GM18498 (cell line): Measurements from ENCODE around the gene HIVEP2.
A peak's percentile ranks its signal among the peaks of the same experiment; 100 is the strongest.

Experiments
- ATAC-seq: cut with Tn5 transposase; IDR thresholded peaks from one replicate; pipeline ENCODE4 v1.9.1; 2021; ENCODE audit warnings: mild to moderate bottlenecking, moderate library complexity; ENCODE audit not compliant: unreplicated experiment

Gene HIVEP2

DNA sequence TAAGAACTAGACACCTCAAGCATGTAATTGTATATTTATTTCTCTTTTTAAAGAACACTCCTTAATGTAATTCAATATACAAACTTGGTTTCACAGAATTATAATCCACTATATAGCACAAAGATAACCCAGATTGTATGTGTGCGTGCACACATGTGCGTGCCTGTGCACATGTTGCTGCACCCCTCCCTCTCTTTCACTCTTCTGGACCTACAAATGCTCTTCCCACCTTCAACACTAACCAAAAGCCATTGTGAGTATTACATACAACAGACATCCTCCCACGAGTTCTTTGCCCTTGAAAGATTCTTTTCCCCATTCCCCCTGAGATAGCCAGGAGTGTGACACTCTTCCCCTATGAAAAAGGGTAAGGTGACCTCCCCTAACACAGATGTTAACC lies 193.5 kb downstream of the HIVEP2 start:
- ATAC-seq = no peak

DNA sequence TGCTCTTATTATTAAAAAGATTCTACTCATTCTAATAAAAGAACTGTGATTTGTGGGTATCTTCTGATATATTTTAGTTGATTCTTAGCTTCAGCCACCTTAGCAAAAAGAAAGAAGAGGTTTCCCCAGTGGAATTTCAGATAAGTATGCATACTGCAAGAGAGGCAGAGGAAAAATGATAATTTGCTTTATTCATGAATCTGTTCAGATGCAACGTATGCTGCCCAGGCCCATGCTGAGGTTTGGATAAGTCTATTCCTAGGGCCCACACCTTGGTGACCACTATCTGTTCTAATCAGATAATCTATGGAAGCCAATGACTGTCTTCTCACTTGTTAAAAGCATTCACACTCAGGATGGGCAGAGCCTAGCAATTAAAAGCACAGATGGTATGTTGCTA lies 194.0 kb downstream of the HIVEP2 start:
- no peak for ATAC-seq

DNA sequence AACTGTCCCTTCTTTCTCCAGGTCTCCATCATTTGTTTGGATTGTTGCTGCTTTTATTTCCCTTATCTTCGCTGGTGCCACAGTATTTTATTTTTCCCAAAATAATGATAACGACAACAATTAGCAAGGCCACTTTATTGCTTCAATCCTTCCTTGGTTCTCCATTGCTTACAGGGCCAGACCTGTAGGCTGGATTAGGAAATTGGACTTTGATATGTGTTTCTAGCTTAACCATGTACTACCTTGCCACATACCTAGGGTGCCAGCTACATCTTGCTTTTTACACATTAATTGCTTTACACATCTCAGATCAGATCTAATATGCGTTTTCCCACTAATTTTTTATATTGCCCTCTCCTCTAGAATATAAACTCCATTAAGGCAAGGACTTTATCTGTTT lies 195.4 kb downstream of the HIVEP2 start:
- ATAC-seq = no peak

DNA sequence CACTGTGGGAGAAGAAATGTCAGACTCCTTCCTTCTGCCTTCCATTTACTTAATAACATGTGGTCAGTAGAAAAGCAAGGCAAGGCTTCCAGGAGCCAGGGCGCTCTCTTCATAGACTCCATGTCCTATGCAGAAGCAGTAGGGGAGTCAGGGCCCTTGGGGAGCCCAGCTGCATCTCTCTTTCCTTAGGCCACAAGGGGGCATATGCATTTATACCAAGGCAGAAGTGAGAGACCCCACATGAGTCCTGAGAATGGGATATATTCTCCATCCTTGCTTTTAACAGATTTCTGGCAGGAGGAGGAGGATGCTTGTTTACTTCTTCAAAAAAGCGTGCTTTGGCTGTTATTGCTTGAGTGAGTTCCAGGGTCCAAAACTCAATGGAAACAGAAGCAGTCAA lies 198.5 kb downstream of the HIVEP2 start:
- ATAC-seq = peak; percentile 69

DNA sequence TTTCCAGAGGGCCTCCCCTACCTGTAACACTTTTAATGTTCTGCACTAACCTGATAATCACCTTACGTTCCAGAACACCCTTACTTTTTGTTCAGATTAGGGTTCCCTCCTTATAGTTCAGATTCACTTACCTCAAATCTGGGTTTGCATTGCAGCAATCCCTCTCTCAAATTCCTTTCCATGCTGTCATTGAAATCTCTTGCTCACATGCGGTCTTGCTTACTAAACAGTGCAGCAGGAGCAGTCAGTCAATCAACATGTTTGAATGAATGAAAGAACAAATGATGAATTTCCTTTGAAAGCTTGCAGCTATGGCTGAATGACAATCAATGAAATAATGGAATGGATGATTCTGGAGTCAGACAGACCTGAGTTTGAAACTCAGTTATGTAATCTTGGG lies 200.1 kb downstream of the HIVEP2 start:
- ATAC-seq = no peak

DNA sequence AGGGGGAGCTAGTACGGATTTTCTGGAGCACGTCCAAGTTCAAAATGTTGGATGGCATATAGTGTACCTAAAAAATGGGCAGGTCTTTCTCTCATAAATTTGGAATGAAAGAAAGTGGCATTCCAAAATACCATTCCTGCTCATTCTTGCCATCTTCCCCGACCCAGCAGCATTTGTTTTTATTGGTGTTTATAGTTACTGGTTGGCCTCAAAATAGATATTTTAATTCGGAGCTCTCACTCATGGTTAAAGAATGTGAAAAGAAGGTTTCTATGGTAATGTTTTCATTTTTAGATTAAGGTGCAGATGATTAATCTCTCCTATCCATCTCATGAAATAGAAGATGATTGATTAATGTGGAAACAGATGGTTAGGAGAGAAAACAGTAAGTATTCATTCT lies 204.5 kb downstream of the HIVEP2 start:
- ATAC-seq = no peak

DNA sequence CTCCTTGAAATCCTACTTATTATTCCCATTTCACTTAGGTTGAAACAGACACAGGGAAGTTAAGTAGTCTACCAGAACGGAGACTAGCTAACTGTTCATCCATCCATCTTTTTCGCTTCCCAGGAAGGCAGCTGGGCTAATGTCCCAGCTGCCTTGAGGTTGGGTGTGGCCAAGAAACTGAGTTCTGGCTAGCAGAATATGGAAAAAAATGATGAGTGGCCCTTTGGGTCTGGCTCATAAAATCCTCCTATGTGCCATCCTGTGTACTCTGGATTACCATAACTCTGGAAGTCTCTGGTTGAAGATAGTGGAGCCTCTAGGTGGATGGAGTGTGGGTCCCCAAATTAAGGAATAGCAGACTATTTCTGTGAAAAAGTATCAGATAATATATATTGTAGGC lies 206.2 kb downstream of the HIVEP2 start:
- ATAC-seq = no peak

DNA sequence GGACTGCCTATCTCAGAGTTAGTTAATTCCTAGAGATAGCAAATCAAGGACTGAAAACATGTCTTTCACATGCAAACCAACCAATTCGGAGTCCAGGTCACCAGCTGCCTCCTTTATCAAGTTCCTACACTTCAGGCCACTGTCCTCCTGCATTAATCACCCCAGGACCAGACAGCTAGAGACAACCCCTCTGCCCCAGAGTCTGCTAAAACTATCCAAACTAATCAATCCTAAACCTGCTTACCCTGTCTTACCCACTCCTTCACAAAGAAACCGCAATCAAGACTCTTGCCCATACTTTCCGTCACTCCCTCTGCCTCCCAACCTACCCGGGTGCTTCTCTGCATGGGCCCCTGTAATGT lies 207.0 kb downstream of the HIVEP2 start:
- no peak for ATAC-seq

DNA sequence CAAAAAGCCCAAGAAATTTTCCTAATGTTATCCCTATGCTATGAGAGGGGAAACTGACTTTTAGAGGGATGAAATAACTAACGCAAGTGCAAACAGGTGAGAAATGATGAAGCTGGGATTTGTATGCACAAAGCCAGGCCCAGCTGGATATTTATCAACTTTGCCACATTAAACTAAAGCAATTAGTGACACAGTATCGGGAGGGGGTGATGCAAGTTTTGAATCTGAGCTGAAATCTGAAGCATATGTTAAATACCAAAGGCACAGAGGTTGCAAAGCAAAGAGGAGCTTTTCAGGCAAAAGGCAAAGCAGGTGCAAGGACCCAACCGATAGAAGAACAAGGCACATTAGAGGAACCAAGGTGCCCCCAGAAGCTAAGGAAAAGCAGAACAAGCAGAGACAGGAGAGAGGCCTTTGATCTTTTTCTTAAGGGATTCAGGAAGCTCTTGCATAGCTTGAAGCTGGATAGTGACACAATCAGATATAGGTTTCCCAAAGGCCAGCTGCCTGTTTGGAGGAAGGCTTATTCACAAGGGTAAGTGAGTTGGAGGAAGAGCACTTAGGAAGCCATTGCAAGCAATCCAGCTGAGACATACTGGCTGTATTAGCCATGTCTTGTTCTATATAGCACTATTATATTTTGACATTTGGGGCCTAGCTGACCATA lies 207.5 kb downstream of the HIVEP2 start:
- no peak for ATAC-seq

DNA sequence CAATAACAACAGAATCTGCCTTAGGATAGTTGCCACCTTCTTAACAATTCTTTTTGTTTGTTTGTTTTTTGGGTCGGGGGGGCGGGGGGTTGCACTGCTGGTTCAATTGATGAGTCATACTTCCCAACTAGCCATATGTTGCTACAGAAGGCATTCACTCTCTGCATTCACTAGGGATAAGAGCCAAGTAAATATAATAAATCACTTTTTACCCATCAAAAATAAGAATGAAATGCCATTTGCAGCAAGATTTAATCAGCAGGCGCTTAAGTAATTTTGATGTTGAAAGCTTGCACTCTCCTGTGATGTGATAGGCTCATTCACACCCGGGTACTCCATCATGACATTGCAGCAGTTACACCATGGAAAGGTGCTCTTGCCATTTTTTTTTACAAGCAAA lies 209.8 kb downstream of the HIVEP2 start:
- no peak for ATAC-seq

DNA sequence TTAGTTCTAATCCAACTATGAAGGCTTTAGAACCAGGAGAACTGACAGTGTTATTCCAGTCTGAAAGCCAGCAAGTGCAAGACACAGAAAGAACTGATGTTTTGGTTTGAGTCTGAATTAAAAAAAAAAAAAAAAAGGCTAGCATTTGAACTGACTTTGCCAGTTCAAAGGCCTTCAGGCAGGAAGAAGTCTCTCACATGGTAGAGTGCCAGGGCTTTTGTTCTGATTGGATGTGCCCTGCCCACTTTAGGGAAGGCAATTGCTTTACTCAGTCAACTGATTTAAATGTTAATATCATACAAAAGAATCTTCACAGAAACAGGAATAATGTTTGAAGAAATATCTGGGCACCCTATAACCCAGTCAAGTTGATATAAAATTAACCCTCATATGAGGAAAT lies 212.2 kb downstream of the HIVEP2 start:
- ATAC-seq = no peak

DNA sequence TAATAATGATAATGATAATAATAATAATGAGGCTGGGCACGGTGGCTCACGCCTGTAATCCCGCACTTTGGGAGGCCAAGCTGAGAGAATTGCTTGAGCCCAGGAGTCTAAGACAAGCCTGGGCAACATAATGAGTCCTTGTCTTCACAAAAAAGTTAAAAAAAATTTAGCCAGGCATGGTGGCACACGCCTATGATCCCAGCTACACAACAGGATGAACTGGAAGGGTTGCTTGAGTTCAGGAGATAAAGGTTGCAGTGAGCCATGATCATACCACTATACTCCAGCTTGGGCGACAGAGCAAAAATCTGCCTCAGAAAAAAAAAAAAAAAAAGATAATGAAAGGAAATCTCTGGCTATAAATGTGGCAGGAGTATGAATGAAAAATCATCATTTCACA lies 213.4 kb downstream of the HIVEP2 start:
- no peak for ATAC-seq

DNA sequence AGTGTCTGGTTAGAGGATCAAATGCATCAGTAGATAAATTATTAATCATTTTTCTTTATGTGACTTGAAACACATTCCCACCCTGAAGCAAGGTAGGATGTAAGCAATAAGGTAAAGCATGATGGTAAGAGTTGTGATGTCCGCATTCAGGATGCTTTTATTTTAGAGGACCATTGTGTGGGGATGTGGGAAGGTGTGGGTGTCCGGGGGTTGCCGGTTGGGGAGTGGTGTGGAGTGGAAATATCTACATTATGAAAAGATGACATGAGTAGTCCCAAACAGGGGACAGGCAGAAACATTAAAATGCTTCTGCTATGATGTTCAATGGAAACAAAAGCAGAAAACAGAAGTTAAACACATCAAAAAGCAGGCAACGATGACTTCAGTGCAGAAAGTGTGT lies 215.4 kb downstream of the HIVEP2 start:
- no peak for ATAC-seq

DNA sequence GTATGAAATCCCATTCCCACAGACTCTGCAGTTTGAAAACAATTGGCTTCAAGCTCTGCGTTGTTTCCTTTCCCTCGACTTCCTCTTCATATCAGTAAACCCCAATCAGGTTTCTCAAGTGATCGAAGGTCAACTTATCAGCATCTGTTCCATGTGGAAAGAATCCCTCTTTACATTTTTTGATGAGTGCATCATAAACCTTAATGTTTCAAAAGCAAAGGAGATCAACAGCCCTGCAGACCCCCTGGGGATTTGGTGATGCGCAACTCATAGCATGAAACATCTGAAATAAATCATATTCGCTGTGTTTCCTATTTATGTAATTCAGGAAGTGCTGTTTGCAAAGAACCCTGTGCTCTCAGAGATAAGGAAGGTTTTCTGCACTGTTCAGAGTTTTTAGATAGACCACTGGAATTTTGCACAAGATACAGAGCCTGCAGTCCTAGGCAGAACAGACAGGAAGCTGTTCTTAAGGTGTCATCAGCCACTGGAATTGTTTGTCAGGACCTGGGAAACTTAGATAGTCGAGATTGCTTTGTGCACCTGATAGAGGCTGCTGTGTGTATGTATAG lies 216.0 kb downstream of the HIVEP2 start:
- ATAC-seq = no peak

DNA sequence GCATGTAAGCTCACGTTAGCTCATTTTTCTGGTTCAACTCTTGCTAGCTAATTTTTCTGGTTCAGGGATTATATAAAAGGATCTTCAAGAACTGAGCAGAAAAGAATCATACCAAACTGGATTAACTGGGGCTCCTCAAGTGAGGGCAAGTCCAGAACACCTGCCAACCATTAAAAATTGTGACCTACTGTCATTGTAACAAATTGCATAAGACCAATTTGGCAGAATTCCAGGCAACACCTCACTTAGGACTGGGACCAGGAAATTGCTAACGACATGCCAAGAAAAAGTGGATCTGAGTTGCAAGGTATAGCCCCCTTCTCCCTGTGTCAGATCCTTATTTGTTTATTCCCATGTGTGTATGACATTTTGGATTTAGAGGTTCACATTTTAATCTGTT lies 216.6 kb downstream of the HIVEP2 start:
- no peak for ATAC-seq

DNA sequence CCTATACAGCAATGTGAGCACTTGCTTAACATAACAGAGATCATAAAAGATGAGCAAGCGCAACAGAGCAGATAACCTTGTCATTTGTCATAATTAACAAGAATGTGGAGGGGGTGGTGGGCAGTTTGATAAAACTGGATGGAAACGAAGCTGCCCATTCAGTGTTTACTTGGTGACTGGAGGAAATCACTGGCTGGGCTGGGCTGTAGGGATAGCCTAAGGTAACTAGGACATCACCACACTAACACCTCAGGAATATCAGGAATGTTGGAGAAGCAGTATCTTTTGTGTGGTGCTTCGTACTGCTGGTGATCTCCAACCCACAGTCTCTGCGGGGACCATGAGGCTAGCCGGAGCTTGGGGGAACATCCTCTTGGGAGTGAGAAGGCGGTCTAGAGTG lies 218.4 kb downstream of the HIVEP2 start:
- no peak for ATAC-seq

DNA sequence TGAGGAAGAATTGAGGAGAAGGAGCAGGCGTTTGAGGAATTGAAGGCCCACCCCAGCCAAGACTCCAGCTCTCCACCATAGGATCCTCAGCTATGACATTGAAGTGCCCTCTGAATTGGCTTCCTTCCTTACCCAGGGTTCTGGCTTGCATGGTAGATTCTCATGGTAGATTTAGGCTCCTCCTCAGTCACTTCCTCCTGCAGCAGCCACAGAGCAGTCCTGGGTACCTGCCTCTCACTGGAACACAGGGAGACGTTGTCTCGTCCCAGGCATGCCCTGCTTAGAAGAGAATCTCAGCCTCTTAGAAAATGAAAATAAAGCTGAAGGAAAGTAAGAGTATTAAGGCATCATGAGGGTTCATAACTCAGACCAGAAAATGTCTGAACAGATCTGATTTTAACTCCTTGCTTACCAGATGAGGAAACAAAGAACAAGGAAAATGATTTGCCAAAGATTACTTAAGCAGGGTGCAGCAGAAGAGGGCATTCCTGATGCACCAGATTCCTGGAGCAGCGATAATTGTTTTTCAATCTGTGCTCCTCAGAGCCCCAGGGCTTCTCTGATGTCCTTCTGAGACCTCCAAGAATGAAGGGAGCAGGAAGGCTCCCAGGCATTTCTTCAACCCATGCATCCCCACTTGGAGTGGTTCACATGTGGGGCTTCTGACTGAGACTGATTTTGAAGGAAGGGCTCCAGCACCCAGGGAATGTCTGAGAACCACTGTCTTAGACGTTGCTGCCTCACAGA lies 219.8 kb downstream of the HIVEP2 start:
- no peak for ATAC-seq

DNA sequence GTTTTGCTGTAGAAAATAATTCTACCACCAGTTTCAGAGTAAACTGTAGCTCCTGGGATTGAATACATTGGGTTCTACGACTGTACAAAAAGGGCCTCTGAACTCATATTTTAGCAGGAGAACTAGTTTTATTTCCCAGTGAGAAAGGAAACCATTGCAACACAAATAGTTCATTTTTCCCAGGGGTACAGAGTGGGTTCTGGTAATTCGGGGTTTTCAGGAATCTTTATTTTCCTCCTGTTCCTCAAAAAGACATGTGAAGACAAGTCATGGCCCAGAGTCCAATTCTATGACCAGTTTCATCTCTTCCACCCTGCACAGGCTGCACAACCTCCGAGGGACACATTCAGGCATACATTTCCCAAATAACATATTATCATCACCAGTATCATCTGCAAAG lies 222.1 kb downstream of the HIVEP2 start:
- no peak for ATAC-seq

DNA sequence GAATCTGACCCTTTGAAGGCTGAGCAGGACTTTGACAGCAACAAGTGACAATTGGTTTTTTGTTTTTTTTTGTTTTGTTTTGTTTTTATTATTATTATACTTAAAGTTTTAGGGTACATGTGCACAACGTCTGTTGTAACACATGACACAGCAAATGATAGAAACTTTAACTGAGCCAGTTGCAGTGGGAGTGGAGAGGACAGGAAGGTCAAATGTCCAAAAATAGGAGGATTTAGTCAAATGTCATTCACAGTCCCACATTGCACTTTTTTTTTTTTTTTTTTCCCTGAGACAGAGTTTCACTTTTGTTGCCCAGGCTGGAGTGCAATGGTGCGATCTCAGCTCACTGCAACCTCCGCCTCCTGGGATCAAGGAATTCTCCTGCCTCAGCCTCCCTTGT lies 223.0 kb downstream of the HIVEP2 start:
- ATAC-seq = no peak

DNA sequence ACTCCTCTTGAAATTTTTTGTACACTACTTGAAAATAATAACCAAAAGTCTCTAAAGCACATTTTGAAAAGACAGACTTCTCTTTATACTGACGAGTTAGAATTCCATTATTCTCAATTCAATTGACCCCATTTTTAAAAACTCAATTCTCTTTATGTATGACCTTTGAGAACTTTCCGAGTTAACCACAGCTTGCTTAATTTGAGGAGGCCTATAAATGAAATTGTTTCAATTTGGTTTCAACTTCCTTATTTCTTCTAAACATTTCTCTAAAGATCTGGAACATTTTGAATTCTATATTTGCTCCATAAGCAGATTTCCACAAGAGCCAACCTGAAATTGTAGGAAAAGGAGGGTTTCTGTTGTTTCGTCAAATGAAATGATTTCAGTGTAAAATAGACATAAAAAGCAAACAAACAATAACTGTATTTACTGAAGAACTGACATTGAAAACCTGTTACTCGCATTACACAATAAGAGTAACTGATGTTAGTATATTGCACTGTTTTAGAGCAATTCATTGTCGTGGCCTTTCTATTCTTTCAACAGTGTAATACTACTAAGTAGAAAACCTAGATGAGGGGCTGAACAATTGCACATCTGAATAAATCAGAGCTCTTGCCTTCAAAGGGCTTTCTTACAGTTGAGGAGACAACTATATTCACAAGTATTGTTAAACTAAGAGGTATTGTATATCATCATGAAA lies 223.6 kb downstream of the HIVEP2 start:
- no peak for ATAC-seq

DNA sequence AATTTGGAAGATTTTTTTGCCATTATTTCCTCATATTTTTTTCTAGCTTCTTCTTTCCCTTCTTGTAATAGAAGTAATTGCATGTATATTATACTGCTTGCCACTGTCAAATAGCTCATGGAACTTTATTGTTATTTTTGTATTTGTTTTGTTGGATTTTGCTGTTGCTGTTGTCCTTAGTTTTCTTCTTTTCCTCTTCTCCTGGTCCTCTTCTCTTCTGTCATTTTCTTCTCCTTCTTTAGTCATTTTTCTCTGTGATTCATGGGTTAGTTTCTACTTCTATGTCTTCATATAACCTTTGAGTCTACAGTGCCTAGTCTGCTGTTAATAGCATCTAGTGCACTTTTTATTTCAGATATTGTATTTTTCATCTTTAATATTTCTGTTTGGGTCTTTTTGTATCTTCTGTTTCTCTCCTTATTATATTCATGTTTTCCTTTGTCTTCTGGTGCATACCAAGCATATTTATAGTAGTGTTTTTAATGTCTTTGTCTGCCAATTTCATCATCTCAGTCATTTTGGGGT lies 226.2 kb downstream of the HIVEP2 start:
- no peak for ATAC-seq

DNA sequence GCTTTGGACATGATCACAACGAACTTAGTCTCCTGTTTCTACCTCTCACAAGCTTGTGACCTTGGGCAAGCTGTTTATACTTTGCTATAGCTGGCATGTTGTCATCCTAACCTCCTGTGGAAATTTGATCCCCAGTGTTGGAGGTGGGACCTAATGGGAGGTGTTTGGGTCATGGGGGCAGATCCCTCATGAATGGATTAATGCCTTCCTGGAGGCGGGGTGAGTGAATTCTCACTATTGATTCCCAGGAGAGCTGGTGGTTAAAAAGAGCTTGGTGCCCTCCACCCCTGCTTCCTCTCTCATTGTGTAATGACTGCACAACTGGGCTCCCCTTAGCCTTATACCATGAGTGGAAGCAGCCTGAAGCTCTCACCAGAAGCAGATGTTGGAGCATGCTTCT lies 228.9 kb downstream of the HIVEP2 start:
- ATAC-seq = no peak
